NCI-H146 treated with DMSO at 0.1 percent for 48 hours (cell line): ENCODE measurements around the gene FMN2.
"Not testable (repeated sequence)": the region's sequence is repeated elsewhere in the genome, so short reads cannot be mapped to it uniquely, and the experiment has no call there.

Experiments
- DNase-seq: peaks from one replicate; lab custom pipeline; 2025; ENCODE audit not compliant: unreplicated experiment; lab: John Stamatoyannopoulos, UW

FMN2 gene

DNA sequence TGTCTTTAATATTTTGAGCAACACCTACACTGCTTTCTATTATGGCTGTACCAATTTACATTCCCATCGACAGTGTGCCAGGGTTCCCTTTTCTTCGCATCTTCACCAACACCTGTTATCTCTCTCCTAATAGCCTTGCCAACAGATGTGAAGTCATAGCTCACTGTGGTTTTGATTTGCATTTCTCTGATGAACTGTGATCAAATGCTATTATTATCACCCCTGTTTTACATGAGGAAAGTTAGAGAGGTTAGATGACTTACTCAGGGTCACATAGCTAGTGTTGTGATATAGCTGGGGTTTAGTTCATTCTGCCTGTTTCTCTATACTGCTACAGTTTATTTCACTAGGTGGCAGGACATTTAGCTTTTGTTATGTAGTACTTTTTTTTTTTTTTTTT lies 204.1 kb downstream of the FMN2 start:
- DNase-seq: no peak

DNA sequence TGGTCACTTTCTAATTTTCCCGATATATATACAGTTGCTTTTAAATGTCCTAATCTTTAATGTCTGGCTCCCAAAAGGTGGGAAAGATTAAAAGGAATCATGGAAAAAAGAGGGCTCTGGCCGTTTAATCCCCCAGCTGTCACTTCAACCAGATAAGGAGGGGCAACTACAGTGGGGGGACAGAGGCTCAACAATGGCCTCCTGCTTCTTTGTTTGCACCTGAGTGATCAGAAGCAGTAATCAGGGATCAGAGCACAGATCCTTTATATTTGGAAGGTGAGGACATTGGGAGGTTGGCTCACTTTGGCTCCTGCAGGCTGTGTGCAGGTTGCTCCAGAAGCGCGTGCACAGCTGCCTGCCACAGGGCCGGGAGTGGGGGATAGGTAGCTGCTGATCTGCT lies 212.8 kb downstream of the FMN2 start:
- peak; percentile 28 for DNase-seq

DNA sequence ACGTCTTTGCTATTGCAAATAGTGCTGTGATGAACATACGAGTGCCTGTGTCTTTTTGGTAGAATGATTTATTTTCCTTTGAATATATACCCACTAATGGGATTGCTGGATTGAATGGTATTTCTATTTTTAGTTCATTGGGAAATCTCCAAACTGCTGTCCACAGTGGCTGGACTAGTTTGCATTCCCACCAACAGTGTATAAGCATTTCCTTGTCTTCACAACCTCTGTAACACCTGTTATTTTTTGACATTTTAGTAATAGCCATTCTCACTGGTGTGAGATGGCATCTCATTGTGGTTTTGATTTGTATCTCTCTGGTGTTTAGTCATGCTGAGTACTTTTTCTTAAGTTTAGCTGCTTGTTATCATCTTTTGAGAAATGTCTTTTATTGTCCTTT lies 215.0 kb downstream of the FMN2 start:
- DNase-seq: no peak

DNA sequence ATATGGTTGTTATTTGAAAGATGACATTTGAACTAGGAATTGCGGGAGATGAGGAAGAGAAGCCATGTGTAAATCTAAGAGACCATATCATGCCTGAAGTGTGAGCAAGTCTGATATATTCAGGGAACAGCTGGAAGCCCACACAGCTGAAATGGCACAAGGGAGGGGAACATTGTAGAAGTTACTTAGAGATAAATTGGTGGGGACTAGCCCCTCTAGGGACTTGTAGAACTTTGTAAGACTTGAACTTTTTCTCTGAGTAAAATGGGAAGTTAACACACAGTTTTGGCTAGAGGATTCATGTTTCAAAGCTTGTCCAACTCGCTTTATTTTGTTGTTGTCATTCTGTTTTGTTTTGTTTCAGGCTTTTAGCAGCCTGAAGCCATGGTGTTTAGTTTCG lies 216.4 kb downstream of the FMN2 start:
- DNase-seq: no peak

DNA sequence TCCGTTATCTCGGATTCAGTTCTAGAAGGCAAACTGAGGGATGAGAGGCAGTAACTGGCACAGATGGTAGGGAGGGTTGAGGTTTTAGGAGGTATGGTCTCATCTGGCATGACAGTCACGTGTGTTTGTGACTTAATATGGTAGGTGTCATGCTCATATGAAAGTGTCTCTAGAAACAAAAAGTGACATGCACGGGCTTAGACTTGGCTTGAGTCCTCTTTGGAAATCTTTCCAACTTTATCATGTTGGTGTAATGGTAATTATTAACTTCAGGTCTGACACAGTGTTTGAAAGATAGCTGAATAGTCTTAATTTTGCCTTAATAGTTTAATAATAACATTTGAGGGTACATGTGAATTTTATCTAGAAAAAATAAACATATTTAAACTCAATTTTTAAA lies 218.1 kb downstream of the FMN2 start:
- no peak for DNase-seq

DNA sequence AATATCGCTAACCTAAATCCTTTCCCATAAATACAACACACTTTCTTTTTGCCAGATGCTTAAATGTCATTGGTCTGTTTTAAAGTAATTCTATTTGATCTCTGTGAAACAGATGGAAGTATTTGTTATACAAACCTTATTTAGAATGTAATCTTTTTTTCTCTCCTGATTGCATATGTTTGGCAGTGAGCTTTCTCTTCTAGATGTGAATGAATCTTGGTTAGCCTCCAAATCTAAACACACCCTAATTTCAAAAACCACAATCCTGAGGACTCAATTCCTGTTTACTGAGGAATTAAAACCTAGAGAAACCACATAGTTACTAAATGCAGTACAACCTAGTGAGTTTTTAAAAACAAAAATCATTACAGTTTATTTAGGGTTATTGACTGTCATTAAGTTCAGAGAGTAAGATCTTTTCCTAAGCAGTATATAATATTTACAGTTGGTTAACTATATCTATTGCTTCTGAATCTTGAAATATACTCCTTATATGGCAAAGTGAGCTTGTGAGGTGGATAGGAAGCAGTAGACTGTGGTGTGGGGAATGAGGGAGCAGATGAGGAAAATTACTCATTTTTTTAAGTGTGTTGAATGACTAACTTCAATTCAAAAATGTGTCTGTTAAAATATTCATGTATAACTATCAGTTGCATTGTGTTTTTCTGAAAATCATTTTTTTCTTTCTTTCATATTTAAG lies 218.7 kb downstream of the FMN2 start:
- DNase-seq: no peak

DNA sequence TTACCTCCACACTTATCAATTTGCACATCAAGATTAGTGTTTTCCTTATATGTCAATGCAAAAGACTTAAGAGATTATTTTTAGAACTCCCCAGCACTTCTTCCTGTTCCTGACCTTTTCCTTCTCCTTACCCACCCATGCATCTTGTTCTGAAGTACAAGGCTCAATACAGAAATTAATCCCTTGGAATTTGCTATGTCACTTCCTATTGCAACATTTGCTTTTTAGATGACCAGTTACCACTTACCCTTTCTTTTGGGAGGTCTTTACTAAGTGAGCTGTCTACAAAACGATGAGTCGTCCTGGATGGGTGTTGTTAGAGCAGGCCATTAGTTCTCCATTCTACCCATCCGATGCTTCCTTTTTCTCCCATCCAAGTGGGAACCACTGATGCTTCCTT lies 221.2 kb downstream of the FMN2 start:
- DNase-seq: no peak

DNA sequence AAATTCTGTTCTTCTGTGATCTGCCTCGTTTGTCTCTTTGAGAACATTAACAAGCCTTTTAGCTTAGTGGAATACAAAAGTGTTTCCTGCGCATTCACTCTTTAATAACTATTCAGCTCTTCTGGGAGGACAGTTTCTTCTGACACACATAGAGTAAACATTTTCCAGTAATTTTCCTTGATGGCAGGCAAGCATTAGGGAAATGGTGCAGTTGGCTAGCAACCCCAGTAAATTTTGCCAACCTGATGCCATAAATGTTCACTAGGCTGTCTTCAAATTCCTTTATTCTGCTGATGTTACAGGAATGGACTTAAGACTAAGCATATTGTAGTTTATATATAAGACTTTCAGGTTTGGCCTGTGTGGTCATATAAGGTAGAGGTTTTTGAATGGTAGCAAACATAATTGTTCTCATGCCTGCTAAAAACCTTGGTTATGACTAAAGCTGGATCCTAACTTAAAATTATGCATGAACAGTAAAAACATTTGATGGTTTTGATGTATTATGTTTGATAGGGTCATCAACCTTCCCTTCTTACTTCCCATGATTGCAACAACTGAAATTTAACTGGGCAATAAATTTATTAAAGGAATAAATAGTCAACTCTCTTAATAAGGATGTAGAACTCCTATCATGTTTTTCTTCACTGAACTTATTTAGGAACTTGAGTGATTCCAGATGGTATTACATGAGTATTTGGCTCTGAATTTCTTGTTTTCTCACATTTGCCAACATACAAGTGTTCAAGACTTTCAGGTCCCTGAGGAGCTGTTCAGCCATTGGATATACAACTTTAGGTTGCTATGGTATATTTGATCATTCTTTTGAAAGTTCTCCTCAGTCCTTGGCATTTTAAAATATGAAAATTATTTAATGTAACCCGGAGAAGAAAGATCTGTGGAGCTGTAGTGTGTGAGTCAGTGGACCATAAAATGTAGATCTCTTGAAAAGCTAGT lies 223.4 kb downstream of the FMN2 start:
- DNase-seq: no peak

DNA sequence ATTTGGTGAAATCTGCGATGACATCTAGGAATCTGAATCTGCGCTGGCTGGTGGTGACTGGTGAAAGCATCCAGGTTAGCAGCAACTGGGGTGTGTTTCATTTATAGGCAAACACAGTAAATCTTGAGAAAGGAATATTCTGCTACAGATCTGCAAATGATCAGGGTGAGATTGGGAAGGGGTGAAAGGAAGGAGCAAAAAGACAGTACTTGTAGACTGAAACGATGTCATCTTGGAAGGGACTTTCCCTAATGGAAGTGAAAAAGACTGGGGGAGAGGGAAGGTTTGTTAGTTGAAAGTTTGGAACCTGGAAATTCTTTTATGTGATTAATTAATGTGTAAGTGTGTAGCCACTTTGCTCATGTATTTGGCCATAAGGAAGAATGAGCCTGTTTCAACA lies 228.3 kb downstream of the FMN2 start:
- DNase-seq: no peak

DNA sequence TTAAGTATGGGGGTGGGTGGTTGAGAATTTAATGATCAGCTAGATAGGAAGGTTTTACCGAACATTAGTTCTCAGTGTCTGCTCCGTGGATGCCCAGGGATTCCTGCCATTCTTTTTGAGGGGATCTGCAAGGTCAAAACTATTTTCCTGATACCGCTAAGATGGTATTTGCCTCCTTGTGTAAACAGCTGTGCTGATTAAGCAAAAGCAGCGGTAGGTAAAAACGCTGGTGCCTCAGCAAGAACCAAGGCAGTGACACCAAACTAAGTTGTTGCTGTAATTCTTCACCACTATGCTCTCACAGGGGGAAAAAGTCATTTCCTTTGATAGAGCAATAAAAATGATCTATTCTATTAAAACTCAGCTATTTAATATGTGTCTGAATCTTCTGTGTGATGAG lies 229.0 kb downstream of the FMN2 start:
- no peak for DNase-seq

DNA sequence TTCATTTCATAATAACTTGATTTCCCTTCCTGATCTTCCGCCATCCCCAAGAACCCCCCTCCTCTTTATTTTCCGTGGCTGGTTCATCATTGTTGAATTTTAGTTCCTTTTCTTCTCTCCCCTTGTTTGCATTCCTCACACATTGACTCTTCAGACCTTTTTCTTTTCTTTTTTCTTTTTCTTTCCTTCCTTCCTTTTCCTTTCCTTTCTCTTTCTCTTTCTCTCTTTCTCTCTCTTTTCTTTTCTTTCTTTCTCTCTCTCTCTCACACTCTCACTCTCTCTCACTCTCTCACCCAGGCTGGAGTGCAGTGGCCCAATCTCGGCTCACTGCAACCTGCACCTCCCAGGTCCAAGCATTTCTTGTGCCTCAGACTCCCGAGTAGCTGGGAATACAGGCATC lies 231.3 kb downstream of the FMN2 start:
- no peak for DNase-seq

DNA sequence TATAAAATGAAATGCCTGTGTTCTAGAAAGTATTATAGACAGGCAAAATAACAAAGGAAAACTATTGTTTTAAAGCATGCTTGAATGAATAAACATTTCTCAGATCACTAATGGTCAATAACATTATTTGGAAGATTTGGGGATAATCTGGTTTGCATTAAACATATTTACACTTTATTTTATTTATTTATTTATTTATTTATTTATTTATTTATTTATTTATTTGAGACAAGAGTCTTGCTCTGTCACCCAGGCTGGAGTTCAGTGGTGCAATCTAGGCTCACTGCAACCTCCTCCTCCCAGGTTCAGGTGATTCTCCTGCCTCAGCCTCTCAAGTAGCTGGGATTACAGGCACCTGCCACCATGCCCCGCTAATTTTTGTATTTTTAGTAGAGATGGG lies 236.7 kb downstream of the FMN2 start:
- not testable (repeated sequence) for DNase-seq

DNA sequence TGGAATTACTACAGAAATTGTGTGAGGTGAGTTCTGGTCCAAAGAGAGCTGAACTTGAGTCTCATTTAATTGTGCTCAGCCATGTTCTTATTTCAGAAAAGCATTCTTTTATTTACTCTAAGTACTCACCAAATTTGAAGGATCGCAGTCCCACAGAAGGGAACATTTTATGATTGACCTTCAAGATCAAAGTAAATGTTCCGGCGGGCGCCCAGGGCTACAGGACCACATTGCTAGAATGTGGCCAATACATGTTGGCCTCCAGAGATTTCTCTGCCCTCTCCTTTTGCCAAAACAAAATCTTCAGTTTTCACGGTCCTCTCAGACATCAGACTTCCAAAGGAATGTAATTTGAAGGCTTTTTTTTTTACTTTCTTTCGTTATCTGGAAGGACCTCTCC lies 237.8 kb downstream of the FMN2 start:
- no peak for DNase-seq

DNA sequence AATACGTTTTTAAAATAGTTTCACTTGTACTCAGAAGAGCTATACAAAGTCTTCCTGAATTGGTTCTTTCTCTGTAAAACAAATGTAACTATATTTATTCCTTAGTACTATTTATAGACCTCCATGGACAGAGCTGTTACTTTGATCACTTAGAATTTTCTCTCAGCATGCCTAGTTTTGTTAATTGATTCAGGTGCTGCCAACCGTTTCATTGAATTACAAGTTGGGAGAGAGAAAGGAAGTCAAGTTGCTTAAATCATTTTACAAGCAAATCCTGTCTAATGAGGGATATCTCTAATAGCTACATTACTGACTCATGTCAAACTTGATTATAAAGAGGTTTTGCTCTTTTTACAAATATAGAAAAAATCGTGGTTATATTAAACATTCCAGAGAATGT lies 241.0 kb downstream of the FMN2 start:
- DNase-seq: no peak

DNA sequence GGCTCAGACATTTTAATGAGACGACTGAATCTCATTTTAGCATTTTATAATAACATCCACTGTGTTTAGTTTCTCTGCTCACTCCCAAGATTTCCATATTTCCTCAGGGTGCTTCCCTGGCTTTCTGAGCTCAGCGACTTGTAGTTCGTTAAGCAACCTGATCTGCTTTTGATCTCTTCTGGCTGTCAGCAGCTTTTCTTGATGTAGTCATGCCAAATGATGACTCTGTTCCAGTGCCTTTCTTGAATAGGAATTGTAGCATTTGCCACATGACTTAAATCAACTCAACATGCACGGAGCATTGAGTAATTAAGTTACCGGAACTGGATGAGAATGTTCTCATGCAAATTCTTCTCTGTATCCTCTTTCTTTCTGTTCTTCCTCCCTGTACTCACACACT lies 246.1 kb downstream of the FMN2 start:
- DNase-seq: no peak

DNA sequence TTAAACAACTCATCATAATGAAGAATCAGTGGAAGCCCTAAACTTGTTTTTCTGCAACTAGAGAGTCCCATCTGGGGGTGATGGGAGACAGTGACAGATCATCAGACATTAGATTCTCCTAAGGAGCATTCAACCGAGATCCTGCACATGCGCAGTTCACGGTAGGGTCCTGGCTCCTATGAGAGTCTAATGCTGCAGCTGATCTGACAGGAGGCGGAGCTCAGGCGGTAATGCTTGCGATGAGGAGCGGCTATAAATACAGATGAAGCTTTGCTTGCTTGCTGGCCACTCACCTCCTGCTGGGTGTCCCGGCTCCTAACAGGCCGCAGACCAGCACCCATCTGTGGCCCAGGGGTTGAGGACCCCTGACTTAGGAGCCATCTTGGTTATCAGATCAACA lies 247.2 kb downstream of the FMN2 start:
- no peak for DNase-seq

DNA sequence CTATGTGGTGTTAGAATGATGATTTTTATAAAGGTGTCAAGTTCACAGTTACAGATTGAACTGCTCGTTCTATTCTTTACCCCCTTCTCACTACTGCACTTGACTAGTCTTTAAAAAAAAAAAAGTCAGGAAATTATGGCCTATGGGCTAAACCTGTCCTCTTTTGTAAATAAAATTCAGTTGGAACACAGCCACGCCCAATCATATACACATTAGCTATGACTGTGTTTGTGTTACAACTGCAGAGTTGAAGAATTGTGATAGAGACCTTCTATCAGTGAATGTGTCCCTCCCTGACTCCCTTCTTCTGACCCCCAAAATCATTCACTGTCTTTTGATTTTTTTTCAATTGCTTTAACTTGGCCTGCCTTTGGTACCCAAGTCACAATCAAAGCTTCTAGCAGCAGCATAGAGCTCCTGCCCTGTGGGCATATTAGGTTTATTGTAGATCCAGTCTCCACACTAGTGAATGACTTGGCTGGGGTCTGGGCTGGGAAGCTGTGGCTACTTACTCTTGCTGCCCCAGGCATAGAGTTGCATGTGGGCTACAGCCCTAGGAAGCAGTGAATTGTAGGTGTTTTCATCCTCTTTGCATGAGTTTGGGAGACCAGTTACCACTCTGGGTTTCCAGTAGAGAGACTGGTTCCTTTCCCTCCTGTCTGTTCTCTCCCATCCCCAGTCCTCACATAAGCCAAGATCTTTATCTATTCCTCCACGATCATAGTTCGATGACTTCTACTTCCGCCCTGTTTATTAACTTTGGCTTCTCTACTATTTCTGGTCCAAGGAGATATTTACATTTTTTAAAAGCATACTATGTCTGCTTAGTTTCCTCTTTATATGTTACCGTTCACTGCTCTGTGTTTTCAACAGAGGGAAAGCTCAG lies 249.9 kb downstream of the FMN2 start:
- DNase-seq: no peak

DNA sequence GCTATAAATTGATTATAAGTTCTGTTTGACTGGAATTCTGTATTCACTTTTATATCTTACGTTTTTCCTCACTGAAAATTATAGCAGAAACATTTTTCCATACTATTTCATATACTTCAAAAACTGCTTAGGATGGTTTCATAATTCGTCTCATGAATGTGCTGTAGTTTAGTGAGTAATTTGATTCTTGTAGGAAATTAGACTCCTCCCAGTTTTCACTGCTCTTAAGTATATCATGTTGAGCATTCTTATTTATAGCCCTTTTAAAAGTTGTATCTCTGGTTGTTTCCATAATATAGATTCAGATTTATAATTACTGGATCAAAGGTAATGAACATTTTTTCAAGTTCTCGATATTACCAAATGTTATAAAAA lies 250.6 kb downstream of the FMN2 start:
- DNase-seq: no peak

DNA sequence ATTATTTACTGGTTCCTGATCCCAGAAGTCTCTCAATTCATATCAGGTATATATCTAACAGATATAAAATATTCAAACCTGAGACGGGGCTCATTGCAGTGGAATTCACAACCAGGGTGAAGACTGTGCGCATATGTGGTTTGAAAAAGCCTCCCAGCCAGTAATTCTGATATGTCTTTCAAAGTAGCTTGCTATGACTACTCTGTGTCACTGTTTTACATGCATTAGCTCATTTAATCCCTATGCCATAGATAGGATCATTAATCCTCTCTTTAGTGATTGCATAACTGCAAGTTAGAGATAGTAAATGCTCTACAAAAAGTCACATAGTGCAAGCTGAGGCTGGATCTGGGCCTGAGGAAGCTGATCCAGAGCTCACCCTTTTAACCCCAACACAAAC lies 251.4 kb downstream of the FMN2 start:
- DNase-seq: no peak

DNA sequence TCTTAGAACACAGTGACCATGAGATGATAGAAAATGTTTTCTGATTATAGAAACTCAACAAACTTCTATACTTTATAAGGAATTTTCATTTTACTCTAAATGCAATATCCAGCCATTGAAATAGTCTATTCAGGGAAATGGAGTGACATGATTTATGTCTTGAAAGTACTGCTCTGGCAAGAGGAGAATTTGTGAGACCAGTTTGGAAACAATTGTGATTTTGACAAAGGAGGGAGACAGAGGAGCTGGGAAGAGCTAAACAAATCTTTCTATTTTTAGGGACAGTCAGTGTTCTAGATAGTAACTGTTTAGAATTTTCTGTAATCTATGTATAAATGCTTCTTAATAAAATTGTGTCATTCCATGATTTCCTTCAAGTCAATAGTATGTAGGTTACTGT lies 252.3 kb downstream of the FMN2 start:
- DNase-seq: no peak

DNA sequence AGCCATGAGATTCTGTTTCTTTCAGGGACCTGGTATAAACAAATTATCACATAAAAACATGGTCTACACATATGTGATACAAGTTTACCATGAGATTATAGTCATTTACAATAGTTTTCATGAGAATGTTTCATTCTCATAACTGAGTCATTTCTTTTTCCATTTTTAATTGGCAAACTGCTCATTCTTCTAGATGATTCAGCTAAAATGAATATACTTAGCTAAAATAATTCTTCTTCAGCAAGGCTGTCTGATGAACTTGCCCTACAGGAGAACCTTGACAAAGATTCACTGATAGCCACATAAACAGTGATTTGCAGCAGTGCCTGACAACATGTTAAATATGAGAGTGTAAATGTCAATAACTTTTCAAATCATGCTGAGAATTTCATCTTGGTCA lies 253.2 kb downstream of the FMN2 start:
- DNase-seq: no peak

DNA sequence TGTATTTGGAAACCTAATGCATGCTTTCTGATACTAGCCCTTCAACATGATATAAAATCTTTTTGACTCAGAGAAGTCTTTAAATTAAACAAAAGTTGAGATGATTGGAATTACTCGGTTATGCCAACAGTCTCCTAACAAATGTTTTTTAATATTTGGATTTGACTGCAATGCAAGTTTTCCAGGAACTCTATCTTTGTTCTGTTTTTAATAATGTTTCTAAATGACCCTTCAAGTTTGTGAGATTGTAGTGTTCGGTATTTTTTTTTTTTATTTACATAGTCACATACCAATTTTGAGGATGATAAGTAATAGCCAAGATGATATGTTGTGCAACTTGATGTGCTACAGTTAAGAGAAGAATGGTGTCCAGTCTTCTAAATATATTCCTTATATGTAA lies 258.0 kb downstream of the FMN2 start:
- no peak for DNase-seq
